Right lung (tissue), 5 donors: ENCODE measurements around the gene RUNDC3A. TPM values are rescaled to one million over a fixed set of nuclear protein-coding genes. Genes with fewer than 3 reads are reported as not detected.
A peak's percentile ranks its signal among the peaks of the same experiment; 100 is the strongest.
"Not testable (repeated sequence)": the region's sequence is repeated elsewhere in the genome, so short reads cannot be mapped to it uniquely, and the experiment has no call there.

Experiments used
- DNase-seq, 2 donors: peaks; one replicate each; pipeline ENCODE4 v3.0.0-alpha.2; 2013
- polyA plus RNA-seq, 5 donors: library from polyadenylated mRNA; unstranded; fragments of 120-200 nt; gene quantifications; one replicate each; pipeline versions ENCODE4 v1.2.1 to v1.2.3, GENCODE V29; 2013; ENCODE audit warnings: inconsistent platforms in 1 of 5, low replicate concordance in 1 of 5; ENCODE audit not compliant: insufficient read length in 5 of 5, insufficient read depth in 1 of 5

RUNDC3A gene
- polyA plus RNA-seq, 5 donors = 1.6 to 4.3 (median 3.4) TPM

DNA sequence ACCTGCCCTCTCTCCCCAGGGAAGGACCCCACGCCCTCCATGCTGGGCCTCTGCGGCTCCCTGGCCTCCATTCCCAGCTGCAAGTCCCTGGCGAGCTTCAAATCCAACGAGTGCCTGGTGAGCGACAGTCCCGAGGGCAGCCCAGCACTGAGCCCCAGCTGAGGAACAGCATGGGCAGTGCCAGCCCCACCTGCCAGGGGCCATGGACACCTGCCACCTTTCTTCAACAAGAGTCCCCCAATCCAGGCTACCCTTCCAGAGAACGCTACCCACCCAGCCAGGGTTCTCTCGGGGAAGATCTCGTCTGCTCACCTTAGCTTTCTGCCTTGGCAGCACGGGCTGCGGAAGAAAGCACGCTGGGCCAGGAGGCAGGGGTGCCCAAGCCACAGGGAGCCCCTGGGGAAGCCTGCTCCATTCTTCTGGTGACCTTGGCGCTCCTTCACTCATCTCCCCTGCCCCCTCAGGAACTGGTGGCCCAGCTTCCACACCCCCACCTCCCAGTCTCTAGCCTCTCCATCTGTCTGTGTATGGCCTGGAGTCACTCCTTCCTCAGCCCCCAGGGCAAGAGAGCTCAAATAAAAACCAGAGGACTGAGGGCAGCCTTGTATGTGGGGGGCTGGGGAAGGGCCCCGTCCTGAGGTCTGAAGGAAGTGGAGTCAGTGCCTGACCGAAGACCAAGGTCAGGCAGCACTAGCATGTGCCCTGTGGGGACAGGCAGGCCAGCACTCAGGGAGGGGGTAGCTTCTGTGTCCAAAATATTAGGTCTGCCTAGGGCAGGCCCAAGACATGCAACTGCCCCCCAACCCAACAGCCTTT lies 9.9 kb downstream of the RUNDC3A start:
- DNase-seq = no peak

DNA sequence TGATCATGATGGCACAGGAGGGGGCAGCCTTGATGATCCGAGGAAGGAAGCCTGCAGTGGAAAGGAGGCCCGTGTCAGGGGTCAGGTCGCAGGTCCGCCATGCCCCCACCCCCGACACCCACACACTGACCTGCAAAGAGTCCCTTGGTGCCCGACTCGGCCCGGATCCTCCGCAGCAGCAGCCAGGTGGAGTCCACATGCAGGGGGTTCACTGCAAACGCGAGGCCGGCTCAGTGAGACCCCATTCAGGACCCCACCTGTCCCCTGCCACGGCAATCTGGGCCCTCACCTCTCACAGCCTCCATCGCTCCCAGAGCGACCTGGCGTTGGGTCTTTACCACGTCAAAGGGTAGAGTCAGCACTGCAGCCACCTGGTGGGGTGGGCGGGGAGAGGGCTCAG lies 11.7 kb downstream of the RUNDC3A start:
- no peak for DNase-seq

DNA sequence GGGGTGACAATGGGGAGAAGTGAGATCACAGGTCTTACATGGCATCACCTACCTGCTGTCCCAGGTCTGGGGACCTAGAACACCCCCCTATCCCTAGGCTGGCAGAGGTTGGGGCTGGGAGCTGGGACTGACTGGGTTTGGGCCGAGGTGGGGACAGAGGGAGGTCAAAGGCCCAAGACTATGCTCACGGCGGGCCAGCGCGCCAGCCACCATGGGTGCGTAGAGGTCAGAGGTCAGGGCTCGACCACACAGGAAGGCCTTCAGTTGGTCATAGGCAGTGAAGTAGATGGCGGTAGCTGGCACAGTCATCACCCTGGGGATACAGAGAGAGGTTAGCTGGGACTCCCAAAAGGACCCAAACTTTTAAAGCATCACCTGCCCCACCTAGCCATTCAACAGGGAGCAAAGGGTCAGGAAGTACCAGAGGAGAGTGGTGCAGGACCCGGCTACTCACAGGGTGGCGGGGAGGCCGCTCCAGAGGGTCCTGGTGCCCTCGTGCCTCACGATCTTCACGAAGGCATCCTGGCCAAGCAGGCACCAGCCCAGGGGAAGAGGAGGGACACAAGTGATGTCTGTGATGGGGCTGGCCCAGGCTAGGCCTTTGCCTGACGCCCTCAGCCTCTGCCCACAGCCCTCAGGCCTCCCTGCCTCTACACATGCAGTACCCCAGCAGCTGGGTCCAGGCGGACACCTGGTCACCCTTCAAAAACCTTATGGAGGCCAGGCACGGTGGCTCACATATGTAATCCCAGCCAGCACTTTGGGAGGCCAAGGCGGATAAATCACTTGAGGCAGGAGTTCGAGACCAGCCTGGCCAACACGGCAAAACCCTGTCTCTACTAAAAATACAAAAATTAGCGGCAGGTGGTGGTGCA lies 13.1 kb downstream of the RUNDC3A start:
- no peak for DNase-seq

DNA sequence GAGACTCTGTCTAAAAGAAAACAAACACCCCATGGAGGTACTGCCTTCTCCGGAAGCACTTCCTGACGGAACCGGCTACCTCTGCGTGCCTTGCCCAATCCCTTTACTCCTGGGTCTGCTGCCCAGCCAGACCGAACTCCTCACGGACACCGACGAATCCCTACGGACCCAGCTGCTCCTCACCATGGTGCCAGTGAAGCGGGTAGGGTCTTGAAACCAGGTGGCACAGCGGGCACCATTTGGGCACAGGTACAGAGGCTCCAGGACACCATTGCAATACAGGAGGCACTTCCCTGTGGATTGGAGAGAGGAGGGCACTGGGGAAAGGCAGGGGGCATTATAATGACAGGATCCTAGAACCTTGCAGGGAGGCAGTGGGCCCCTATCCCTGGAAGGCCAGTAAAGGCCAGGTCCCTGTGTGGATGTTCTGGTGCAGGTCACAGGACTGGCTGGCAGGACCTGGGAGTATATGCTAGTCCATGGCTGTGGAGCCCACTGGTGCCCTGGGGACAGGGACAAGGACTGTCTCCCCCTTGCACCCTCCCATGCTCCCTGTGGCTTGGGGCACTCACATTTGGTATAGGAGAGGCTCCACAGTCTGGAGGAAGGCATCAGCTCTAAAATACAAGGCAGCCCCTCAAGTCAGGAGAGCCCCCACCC lies 14.0 kb downstream of the RUNDC3A start:
- DNase-seq = no peak

DNA sequence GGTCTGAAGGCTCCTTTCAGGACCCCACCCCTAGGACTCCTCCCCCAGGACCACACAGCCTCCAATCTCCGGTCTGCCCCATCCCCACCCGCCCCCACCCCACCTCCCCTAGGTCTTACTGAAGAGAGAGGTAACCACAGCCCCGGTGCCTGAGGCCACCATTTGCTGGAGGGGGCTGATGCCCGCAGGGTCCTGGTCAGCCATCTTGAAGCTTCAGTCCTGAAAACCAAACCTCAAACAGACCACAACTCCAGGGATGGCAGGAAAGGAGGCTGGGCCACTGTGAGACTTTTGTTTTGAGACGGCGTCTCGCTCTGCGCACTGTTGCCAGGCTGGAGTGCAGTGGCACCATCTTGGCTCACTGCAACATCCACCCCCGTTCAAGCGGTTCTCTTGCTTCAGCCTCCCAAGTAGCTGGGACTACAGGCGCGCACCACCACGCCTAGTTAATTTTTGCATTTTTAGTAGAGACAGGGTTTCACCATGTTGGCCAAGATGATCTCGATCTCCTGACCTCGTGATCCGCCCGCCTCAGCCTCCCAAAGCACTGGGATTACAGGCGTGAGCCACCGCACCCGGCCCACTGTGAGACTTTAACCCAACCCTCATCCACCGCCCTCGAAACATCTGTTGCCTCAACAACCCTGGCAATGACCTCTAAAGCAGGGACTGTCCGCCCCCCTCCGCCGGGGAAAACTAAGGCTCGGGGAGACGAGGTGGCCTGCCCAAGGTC lies 15.1 kb downstream of the RUNDC3A start:
- no peak for DNase-seq

DNA sequence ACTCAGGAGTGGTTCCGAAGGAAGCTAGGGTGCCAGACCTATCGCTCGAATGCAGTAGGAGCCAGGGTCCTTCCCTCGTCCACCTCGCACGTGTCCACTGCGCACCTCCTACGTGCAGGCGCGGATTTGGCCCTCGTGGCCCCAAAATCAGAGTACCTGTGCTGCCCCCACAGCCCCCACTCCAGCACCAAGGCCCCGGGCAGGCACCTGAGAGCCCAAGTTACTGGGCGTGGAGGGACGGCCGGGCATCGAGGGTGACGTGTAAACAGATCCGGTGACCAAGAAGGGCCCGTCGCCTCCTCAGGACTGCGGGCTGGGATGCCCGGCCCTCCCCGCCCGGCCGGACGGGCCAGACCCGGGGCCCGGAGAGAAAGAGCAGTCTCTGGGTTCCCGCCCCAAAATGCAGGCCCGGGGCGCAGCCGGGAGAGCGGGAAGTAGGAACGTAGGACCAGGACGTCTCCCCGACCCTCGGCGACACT lies 15.7 kb downstream of the RUNDC3A start:
- no peak for DNase-seq

DNA sequence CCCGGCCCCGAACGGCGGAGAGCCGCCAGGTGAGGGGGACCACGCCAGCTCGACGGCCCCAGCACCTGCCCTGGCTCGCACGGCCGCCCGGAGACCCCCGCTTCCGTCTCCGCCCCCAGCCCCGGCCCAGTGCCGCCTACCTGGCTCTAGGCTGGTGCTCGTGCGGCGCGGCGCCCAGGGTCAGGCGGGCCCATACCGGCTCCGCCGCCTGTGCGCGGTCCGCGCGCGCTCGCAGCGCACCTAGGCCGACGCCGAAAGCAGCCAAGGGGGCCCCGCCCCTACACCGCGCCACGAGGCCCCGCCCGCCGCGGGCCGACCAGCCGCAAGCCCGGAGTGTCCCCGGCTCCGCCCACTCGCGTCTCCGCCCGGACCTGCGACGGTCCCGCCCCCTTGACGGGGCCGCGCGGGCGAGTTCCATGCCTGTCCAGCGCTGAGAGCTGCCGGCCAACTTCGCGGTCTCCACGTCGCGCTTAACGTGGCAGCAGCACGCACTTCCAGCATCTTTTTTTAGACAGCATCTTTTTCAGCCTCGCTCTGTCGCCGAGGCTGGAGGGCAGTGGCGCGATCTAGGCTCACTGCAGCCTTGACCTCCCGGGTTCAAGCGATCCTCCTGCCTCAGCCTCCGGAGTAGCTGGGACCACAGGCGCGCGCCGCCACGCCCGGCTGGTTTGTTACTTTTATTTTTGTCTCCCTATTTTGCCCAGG lies 16.3 kb downstream of the RUNDC3A start, which contains the start of gene SLC25A39:
Gene SLC25A39, minus strand, starts transcription at position 253 of the 705 bp plus-strand sequence. CDS start 1,261 bp downstream, outside the sequence.
- DNase-seq = peak; percentile 93

DNA sequence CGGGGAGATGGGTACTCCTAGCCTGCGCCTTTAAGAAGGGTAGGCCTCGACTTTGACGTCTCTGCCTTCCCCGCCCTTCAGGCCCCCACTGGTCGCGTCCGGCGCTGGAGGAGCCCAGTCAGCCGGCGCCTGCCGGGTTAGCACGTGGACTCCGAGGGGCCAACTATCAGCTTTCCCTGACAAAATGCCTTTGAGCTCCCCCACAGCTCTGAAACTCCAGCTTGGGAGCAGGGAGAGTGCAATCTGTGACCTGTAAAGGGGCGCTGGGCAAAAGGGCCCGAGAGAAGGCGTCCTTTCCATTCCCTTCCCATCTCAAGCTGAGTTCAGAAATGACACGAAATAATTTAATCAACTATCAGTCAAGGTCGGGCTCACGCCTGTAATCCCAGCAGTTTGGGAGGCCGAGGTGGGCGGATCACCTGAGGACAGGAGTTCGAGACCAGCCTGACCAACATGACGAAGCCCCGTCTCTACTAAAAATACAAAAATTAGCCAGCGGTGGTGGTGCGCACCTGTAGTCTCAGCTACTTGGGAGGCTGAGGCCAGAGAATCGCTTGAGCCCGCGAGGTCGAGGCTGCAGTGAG lies 18.6 kb downstream of the RUNDC3A start:
- peak; percentile 93 for DNase-seq

DNA sequence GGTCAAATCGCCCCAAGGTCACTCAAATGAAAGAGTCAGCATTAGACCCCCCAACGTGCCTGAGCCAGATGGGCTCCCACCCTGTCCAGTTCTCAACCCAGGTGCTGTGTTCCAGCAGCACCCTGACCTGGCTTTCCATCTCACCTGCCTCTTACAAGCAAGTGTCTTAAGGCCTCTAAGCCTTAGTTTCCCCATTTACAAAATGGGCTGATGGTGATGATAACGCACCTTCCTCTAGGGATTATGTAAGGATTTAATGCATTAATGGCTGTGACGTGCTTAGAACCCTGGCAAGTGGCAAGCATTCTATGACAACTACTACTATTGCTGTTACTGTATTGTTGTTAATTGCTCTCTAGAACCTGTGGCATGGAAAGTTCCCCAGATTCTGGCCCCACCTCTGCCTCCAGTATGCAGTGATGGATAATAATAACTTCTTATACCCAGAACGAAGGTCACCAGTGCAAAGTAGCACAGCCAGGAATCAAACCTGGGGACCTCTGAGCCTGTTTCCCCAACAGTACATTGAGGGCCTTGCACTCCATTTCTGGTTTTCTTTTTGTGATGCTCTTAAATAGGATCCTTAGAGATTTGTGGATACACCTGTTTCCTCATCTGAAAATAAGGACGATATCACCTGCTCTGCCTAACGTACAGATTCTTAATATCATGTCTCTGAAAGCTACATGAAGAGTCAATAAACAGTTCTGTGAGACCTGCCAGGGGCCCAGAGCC lies 19.5 kb downstream of the RUNDC3A start:
- DNase-seq = no peak

DNA sequence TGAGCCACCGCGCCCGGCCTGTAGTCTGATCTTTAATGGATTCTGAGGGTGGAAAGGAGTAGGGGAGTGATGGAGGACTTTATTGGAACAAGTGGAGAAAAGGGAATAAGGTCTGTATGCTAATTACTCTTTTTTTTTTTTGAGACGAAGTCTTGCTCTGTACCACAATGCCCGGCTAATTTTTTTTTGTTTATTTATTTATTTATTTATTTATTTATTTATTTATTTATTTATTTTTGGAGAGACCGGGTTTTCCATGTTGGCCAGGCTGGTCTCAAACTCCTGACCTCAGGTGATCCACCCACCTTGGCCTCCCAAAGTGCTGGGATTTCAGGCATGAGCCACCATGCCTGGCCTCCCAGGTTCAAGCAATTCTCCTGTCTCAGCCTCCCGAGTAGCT lies 21.1 kb downstream of the RUNDC3A start:
- DNase-seq = not testable (repeated sequence)

DNA sequence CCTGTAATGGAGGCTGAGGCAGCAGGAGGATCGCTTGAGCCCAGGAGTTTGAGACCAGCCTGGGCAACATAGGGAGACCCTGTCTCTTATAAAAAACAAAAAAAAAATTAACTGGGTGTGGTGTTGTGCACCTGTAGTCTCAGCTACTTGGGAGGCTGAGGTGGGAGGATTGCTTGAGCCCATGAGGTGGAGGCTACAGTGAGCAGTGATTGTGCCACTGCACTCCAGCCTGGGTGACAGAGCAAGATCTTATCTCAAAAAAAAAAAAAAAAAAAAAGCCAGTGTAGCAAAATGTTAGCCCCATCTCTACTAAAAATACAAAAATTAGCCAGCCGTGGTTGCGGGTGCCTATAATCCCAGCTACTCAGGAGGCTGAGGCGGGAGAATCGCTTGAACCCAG lies 21.9 kb downstream of the RUNDC3A start:
- DNase-seq = not testable (repeated sequence)

DNA sequence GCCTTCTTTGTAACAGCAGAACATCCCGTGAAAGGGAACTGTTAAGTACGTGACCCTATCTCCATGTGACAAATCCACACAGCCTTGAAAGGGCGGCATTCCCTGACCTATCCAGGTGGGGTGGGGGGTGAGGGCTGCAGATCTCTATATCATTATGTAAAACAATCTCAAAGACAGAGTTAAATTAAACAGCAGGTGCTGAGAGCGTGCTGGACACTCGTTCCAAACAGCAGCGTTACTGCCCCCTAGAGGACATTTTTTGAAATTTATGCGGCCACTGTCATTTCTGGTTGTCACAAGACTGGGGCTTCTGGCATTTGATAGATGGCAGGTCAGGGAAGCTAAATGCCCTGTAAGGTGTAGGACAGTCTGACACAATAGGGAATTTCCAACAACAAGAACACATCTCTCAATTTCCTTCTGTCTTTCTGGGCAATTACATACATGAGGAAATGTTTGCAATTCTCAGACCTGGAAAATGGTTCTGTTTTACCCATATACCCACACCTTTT lies 22.9 kb downstream of the RUNDC3A start:
- DNase-seq = no peak

DNA sequence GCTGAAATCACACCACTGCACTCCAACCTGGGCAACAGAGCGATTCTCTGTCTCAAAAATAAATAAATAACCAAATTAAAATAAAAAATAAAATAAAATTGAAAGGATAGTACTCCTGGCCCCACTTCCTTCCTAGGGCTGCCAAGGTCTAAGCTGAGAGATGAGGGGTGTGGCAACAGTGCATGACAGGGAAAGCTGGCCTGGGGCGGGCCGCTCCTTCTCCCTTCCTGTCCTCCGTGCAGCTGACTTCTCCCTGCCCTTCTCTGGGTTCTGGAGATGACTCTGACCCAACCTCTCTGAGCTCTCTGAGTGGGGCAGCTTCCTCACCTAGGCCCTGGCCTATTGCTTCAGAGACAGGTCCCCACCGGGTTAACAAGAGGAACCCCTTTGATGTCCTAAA lies 25.0 kb downstream of the RUNDC3A start:
- DNase-seq = no peak

DNA sequence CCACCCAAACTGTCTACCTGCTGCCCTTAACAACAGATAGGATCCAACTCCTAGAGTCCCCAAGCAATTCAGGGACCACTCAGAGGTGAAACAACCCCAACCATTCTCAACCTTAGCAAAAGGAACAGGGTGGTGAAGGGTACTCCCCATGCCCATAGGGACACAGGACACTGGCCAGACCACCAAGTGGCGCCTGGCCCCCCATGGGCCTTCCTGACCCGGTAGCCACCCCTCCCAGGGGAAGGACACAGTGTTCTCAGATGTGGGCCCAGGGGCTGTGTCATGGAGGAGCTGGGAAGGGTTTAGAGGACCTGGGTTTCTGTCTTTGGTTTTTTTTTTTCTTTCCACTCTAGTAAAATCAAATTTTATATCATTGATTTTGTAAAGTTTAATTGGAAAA lies 25.9 kb downstream of the RUNDC3A start:
- DNase-seq = no peak

DNA sequence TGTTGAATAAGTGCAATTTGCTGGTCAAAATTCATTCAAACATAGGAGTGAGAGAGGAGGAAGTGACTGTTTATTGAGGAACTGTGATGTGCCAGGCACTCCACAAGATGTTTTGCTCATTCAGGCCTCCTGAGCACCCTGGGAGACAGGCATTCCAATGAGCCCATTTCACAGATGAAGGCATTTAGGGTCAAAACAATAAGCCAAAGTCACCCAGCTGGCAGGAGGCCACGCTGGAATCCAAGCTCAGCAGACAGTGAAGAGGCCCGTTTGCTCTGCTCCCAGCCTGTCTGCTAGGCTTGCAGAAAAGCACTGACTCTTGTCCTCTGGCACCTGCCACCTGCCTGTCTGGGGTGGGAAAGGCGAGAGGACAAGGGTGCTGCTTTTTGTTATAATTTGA lies 26.3 kb downstream of the RUNDC3A start:
- DNase-seq = no peak

DNA sequence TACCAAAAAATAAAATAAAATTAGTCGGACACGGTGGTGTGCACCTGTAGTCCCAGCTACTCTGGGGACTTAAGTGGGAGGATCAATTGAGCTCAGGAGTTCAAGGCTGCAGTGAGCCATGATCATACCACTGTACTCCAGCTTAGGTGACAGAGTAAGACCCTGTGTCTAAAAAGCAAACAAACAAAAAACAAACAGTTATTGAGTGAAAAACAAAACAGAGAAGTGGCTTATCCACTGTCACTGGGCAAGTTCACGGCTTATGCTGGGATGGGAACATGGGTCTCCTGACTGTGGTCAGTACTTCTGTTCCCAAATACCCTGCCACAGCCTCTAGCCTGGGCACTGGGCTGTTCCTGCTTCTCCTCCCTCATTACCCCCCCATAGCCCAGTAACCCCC lies 27.2 kb downstream of the RUNDC3A start:
- no peak for DNase-seq

DNA sequence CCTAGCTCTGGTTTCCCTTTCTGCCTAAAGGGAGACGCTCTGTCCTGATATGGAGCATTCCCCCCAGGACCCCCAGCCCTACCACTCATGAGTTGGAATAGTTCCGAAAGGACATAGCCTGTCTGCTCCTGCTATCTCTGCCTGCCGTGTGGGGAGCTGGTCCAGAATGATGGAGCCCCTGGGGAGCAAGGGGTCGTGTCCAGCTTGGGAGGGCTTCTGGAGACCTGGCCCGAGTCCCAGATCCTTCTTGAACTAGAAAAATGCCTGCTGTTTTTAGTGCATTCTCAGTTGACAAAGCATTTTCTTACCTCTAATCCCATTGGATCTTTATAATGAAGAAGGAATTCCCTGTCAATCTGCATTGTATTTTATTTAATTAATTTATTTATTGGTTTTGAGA lies 27.6 kb downstream of the RUNDC3A start:
- no peak for DNase-seq

DNA sequence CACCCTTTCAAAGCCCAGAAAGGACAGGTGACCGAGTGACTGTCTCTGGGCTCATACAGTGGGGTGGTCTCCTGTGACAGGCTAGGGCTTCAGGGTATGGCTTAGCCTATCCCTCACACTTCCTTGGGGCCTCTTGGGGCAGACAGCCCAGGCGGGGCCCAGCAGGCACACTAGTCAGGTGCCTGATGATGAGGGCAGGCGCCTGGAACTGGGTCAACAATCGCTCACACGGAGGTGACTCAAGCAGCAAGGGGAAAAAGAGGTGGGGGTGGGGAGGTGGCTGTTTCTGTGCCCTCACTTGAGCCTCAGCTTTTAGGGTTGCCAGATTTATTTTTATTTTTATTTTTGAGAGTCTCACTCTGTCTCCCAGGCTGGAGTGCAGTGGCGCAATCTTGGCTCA lies 30.3 kb downstream of the RUNDC3A start:
- no peak for DNase-seq

DNA sequence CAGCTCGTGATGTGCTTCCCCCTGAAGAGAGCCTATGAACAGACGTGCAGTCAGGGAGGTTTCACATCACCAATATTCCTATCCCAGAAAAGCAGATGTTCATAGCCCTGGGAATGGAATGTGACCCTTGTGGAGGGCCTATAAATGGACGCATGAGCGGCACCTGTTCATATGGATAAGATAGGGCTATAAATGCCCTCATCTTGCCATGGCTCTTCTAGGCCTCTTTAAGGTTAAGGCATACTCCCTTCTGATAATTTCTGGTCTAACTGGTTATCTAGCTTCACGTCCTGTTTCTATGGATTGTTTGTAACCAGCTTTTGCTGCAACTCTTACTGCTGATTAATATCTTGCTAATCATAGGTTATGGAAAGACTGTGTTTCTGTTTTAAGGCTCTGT lies 32.2 kb downstream of the RUNDC3A start:
- not testable (repeated sequence) for DNase-seq
